Esophagus squamous epithelium (tissue), 5 donors: ENCODE results near the gene SUPT3H. TPM values are rescaled to one million over a fixed set of nuclear protein-coding genes. Genes with fewer than 3 reads are reported as not detected.
"Not testable (repeated sequence)": the region's sequence is repeated elsewhere in the genome, so short reads cannot be mapped to it uniquely, and the experiment has no call there.

Source experiments
- DNase-seq: peaks from one replicate; lab custom pipeline; 2025; lab: John Stamatoyannopoulos, UW
- H3K27ac ChIP-seq, 4 donors: fragments of 200-600 bp; sonication (generic); one replicate each; pipeline ENCODE4 v1.5.1; 2016 to 2019; ENCODE audit warnings: mild to moderate bottlenecking in 1 of 4
- H3K27me3 ChIP-seq, 4 donors: fragments of 200-600 bp; sonication (generic); 1 replicate in 3 of 4; 2 replicates in 1 of 4; pipeline versions ENCODE4 v1.5.1 to v1.6.0; 2017 to 2021; ENCODE audit warnings: antibody characterized with exemption in 1 of 4
- H3K36me3 ChIP-seq, 3 donors: fragments of 200-600 bp; sonication (generic); one replicate each; pipeline ENCODE4 v1.5.1; 2016 to 2019
- H3K4me1 ChIP-seq, 3 donors: fragments of 200-600 bp; sonication (generic); one replicate each; pipeline ENCODE4 v1.5.1; 2017 to 2019
- H3K4me3 ChIP-seq, 4 donors: fragments of 200-600 bp; sonication (generic); 1 replicate in 3 of 4; 2 replicates in 1 of 4; pipeline ENCODE4 v1.5.1; 2016 to 2019; ENCODE audit warnings: mild to moderate bottlenecking in 2 of 4, moderate library complexity in 1 of 4
- H3K9me3 ChIP-seq, 3 donors: fragments of 200-600 bp; sonication (generic); one replicate each; pipeline ENCODE4 v1.5.1; 2016 to 2019
- CTCF ChIP-seq, 6 experiments: fragments of 450-650 bp in 4 of 6; fragments of 200-600 bp in 2 of 6; sonication (generic) in 2 of 6; IDR thresholded peaks; one replicate each; pipeline ENCODE4 v1.5.1; 2016 to 2019; ENCODE audit warnings: antibody characterized with exemption in 6 of 6, mild to moderate bottlenecking in 4 of 6, moderate library complexity in 4 of 6
- POLR2A ChIP-seq, 4 donors: fragments of 450-650 bp; IDR thresholded peaks; one replicate each; pipeline ENCODE4 v1.6.1; 2017; ENCODE audit warnings: antibody characterized with exemption in 4 of 4, mild to moderate bottlenecking in 4 of 4, moderate library complexity in 3 of 4
- WGBS, 2 donors: methylation state at CpG; one replicate each; pipeline ENCODE4 v1.1.5; 2018; 5-methylcytosine and 5-hydroxymethylcytosine counted together
- intact Hi-C: fragments of 100-400 bp; cut with DNase I; formaldehyde crosslinking; loops from one replicate; pipeline ENCODE4 v1.15.0; 2022
- total RNA-seq, 4 donors: library from RNA; depleted of rRNA; stranded (reverse); fragments of >200 nt; gene quantifications; one replicate each; pipeline ENCODE4 v1.1.0, GENCODE V29; 2016
- donor health status: DM: yes; HTN: yes; CAD: no.

The SUPT3H gene
- total RNA-seq, 4 donors from 2014 or later = 3.6 to 10.9 (median 5.3) TPM

GRCh38 chr6:45301348-45302142 is 76.2 kb downstream of the SUPT3H start:
- TF ChIP-seq CTCF (IDR thresholded peaks at IDR 0.05) (no peak), POLR2A (IDR thresholded peaks at IDR 0.05) (no peak)
- no peaks in the 10 kb centered on the region for H3K36me3 ChIP-seq
- peaks cover 0 to 5% (median 0%) of the 10 kb centered on the region in 3 donors for H3K9me3 ChIP-seq
- no peak overlapping the region for H3K4me3 ChIP-seq
- no peaks in the 10 kb centered on the region for H3K4me1 ChIP-seq
- no peaks in the 10 kb centered on the region for H3K27me3 ChIP-seq
- no peak for DNase-seq
- no peak overlapping the region for H3K27ac ChIP-seq
- 67 to 94% methylated on average over 2 to 3 of the region's 3 CpGs for WGBS, 2 donors
- intact Hi-C loops = no loop called here

GRCh38 chr6:45300736-45301135 is 77.0 kb downstream of the SUPT3H start:
- intact Hi-C loops = no loop called here
- Histone ChIP-seq H3K27ac (no peak overlapping the region), H3K36me3 (no peaks in the 10 kb centered on the region), H3K4me3 (no peak overlapping the region), H3K4me1 (no peaks in the 10 kb centered on the region), H3K9me3 (no peaks in the 10 kb centered on the region), H3K27me3 (no peaks in the 10 kb centered on the region)
- no peak for DNase-seq
- WGBS, 2 donors = 81 to 92% methylated on average over 1 of the region's 1 CpG
- TF ChIP-seq CTCF (IDR thresholded peaks at IDR 0.05) = no peak
- TF ChIP-seq POLR2A (IDR thresholded peaks at IDR 0.05) = no peak

GRCh38 chr6:45299096-45299581 is 78.6 kb downstream of the SUPT3H start:
- no peaks in the 10 kb centered on the region for H3K4me1 ChIP-seq
- no peak overlapping the region for H3K4me3 ChIP-seq
- no peaks in the 10 kb centered on the region for H3K27me3 ChIP-seq
- no peaks in the 10 kb centered on the region for H3K36me3 ChIP-seq
- WGBS, 2 donors = 95 to 97% methylated on average over 3 of the region's 3 CpGs
- no peak overlapping the region for H3K27ac ChIP-seq
- no peak for TF ChIP-seq POLR2A (IDR thresholded peaks at IDR 0.05)
- TF ChIP-seq CTCF (IDR thresholded peaks at IDR 0.05) = no peak
- no peaks in the 10 kb centered on the region for H3K9me3 ChIP-seq
- no peak for DNase-seq
- intact Hi-C loops = no loop called here

GRCh38 chr6:45297320-45297719 is 80.4 kb downstream of the SUPT3H start:
- Histone ChIP-seq H3K27me3 (no peaks in the 10 kb centered on the region), H3K36me3 (no peaks in the 10 kb centered on the region), H3K27ac (no peak overlapping the region), H3K9me3 (no peaks in the 10 kb centered on the region), H3K4me3 (no peak overlapping the region), H3K4me1 (no peaks in the 10 kb centered on the region)
- intact Hi-C loops = no loop called here
- DNase-seq = no peak
- TF ChIP-seq POLR2A (IDR thresholded peaks at IDR 0.05) = no peak
- TF ChIP-seq CTCF (IDR thresholded peaks at IDR 0.05) = no peak

- H3K36me3 ChIP-seq, H3K9me3 ChIP-seq, H3K4me1 ChIP-seq, DNase-seq, H3K4me3 ChIP-seq, intact Hi-C loops, H3K27ac ChIP-seq, H3K27me3 ChIP-seq: not testable (repeated sequence)
- 45 to 100% methylated on average over 1 of the region's 1 CpG for whole genome bisulfite sequencing, 2 donors
These were observed 83.6 kb downstream of the SUPT3H start for GRCh38 chr6:45294065-45294701.
